ENCODE results near the gene RPUSD2.
"Not testable (repeated sequence)": the region's sequence is repeated elsewhere in the genome, so short reads cannot be mapped to it uniquely, and the experiment has no call there.

RPUSD2 gene

GRCh38 chr15:40565333-40566238, 3.5 kb upstream of the RPUSD2 start:
- no peak for DNase-seq (ENCODE audit: low read depth)

GRCh38 chr15:40567111-40567510, 2.0 kb upstream of the RPUSD2 start:
- Histone ChIP-seq H3K27me3 (replicated peaks; ENCODE audit: control insufficient read depth, insufficient read depth, low read length) (peaks cover 5% of the 10 kb centered on the region), H3K4me1 (ENCODE audit: control insufficient read depth, insufficient read depth, low read length) (peaks cover 32% of the 10 kb centered on the region), H3K9ac (ENCODE audit: low read length) (no peak overlapping the region), H3K9me3 (ENCODE audit: control insufficient read depth, low read length) (no peaks in the 10 kb centered on the region), H3K4me3 (ENCODE audit: low read length) (no peak overlapping the region), H3K36me3 (ENCODE audit: control insufficient read depth, insufficient read depth, low read length, severe bottlenecking) (peaks cover 5% of the 10 kb centered on the region)
- peak; percentile 15 for DNase-seq (ENCODE audit: low read depth)

More at GRCh38 chr15:40565333-40566238, 3.5 kb upstream of the RPUSD2 start:
- Histone ChIP-seq H3K9me3 (ENCODE audit: control insufficient read depth, low read length) (no peaks in the 10 kb centered on the region), H3K27me3 (replicated peaks; ENCODE audit: control insufficient read depth, insufficient read depth, low read length) (peaks cover 5% of the 10 kb centered on the region), H3K9ac (ENCODE audit: low read length) (peak overlapping the region; percentile 61), H3K4me1 (ENCODE audit: control insufficient read depth, insufficient read depth, low read length) (peaks cover 30% of the 10 kb centered on the region), H3K36me3 (ENCODE audit: control insufficient read depth, insufficient read depth, low read length, severe bottlenecking) (peaks cover 3% of the 10 kb centered on the region), H3K4me3 (ENCODE audit: low read length) (peak overlapping the region; percentile 95)

- Histone ChIP-seq H3K4me3 (ENCODE audit: low read length) (no peak overlapping the region), H3K9me3 (ENCODE audit: control insufficient read depth, low read length) (no peaks in the 10 kb centered on the region), H3K36me3 (ENCODE audit: control insufficient read depth, insufficient read depth, low read length, severe bottlenecking) (peaks cover 30% of the 10 kb centered on the region), H3K9ac (ENCODE audit: low read length) (no peak overlapping the region), H3K4me1 (ENCODE audit: control insufficient read depth, insufficient read depth, low read length) (peaks cover 7% of the 10 kb centered on the region), H3K27me3 (replicated peaks; ENCODE audit: control insufficient read depth, insufficient read depth, low read length) (no peaks in the 10 kb centered on the region)
- DNase-seq (ENCODE audit: low read depth) = no peak
Observed at GRCh38 chr15:40575113-40575512, 6.0 kb downstream of the RPUSD2 start.

DNA sequence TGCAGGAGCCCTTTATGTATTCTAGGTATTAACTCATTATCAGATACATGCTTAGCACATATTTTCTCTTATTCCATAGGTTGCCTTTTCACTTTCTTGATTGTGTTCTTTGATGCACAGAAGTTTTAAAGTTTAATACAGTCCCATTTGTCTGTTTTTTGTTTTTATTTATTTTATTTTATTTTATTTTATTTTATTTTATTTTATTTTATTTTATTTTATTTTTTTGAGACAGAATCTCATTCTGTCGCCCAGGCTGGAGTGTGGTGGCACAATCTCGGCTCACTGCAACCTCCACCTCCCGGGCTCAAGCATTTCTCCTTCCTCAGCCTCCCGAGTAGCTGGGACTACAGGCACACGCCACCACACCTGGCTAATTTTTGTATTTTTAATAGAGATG, 7.8 kb downstream of the RPUSD2 start:
- H3K4me1 ChIP-seq (ENCODE audit: control insufficient read depth, insufficient read depth, low read length); H3K4me3 ChIP-seq (ENCODE audit: low read length); H3K27me3 ChIP-seq (replicated peaks; ENCODE audit: control insufficient read depth, insufficient read depth, low read length); DNase-seq (ENCODE audit: low read depth); H3K9me3 ChIP-seq (ENCODE audit: control insufficient read depth, low read length); H3K9ac ChIP-seq (ENCODE audit: low read length): not testable (repeated sequence)
- peaks cover 25% of the 10 kb centered on the region for H3K36me3 ChIP-seq (ENCODE audit: control insufficient read depth, insufficient read depth, low read length, severe bottlenecking)

GRCh38 chr15:40578892-40579291, 9.8 kb downstream of the RPUSD2 start:
- Histone ChIP-seq H3K9ac (ENCODE audit: low read length) (no peak overlapping the region), H3K27me3 (replicated peaks; ENCODE audit: control insufficient read depth, insufficient read depth, low read length) (no peaks in the 10 kb centered on the region), H3K4me1 (ENCODE audit: control insufficient read depth, insufficient read depth, low read length) (no peaks in the 10 kb centered on the region), H3K36me3 (ENCODE audit: control insufficient read depth, insufficient read depth, low read length, severe bottlenecking) (peaks cover 16% of the 10 kb centered on the region), H3K4me3 (ENCODE audit: low read length) (no peak overlapping the region), H3K9me3 (ENCODE audit: control insufficient read depth, low read length) (no peaks in the 10 kb centered on the region)
- no peak for DNase-seq (ENCODE audit: low read depth)

GRCh38 chr15:40581796-40582195, 12.7 kb downstream of the RPUSD2 start:
- not testable (repeated sequence) for H3K27me3 ChIP-seq (replicated peaks; ENCODE audit: control insufficient read depth, insufficient read depth, low read length); H3K4me1 ChIP-seq (ENCODE audit: control insufficient read depth, insufficient read depth, low read length); H3K9ac ChIP-seq (ENCODE audit: low read length); H3K9me3 ChIP-seq (ENCODE audit: control insufficient read depth, low read length); DNase-seq (ENCODE audit: low read depth); H3K4me3 ChIP-seq (ENCODE audit: low read length); H3K36me3 ChIP-seq (ENCODE audit: control insufficient read depth, insufficient read depth, low read length, severe bottlenecking)

DNA sequence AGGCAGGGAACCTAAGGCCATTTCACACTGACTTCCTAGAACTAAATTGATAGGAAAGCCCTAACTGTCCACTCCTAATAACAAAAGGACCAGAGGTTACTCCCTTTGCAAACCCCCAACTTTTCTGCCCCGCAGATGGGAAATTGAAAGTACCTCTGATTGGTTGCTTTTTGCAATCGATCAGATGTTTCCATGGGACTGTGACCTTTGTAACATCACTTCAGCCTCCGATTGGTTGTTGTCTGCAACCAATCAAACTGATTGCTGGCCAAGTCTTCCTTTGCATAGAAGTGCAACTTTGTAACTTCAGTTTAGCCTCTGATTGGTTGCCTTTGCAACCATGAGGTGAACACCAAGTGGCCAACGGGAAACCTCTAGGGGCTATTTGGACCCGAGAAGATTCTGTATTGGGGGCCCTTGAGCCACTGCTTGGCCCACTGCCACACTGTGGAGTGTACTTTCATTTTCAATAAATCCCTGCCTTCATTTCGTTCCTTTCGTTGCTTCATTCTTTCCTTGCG, 13.7 kb downstream of the RPUSD2 start:
- Histone ChIP-seq H3K4me3 (ENCODE audit: low read length) (peak overlapping the region; percentile 79), H3K4me1 (ENCODE audit: control insufficient read depth, insufficient read depth, low read length) (no peaks in the 10 kb centered on the region), H3K36me3 (ENCODE audit: control insufficient read depth, insufficient read depth, low read length, severe bottlenecking) (no peaks in the 10 kb centered on the region), H3K9me3 (ENCODE audit: control insufficient read depth, low read length) (no peaks in the 10 kb centered on the region), H3K9ac (ENCODE audit: low read length) (peak overlapping the region; percentile 75), H3K27me3 (replicated peaks; ENCODE audit: control insufficient read depth, insufficient read depth, low read length) (no peaks in the 10 kb centered on the region)
- peak; percentile 82 for DNase-seq (ENCODE audit: low read depth)

- no peaks in the 10 kb centered on the region for H3K4me1 ChIP-seq (ENCODE audit: control insufficient read depth, insufficient read depth, low read length)
- H3K4me3 ChIP-seq (ENCODE audit: low read length) = no peak overlapping the region
- no peaks in the 10 kb centered on the region for H3K9me3 ChIP-seq (ENCODE audit: control insufficient read depth, low read length)
- no peak overlapping the region for H3K9ac ChIP-seq (ENCODE audit: low read length)
- H3K36me3 ChIP-seq (ENCODE audit: control insufficient read depth, insufficient read depth, low read length, severe bottlenecking) = no peaks in the 10 kb centered on the region
- DNase-seq (ENCODE audit: low read depth) = peak; percentile 45
- no peaks in the 10 kb centered on the region for H3K27me3 ChIP-seq (replicated peaks; ENCODE audit: control insufficient read depth, insufficient read depth, low read length)
Observed at GRCh38 chr15:40584191-40584590, 15.1 kb downstream of the RPUSD2 start.

DNA sequence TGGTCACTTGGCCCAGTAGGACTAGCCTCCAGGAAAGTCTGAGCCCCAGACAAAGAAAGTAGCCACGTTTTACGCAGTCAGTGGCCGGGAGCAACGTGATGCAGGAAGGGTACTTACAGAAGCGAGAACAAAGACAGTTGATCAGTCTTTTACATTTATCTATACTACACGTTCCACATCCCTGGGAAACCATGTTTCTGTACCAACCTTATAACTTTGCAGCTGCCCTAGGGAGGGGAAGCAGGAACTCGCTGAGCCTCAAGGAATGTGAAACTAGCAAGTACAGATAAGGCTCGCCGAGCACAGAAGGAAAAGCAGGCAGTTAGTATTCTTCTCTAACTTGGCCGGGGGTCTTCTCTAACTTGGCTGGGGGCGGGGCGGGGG, 21.6 kb downstream of the RPUSD2 start:
- no peaks in the 10 kb centered on the region for H3K36me3 ChIP-seq (ENCODE audit: control insufficient read depth, insufficient read depth, low read length, severe bottlenecking)
- H3K9me3 ChIP-seq (ENCODE audit: control insufficient read depth, low read length) = no peaks in the 10 kb centered on the region
- no peak for DNase-seq (ENCODE audit: low read depth)
- peak overlapping the region; percentile 78 for H3K4me3 ChIP-seq (ENCODE audit: low read length)
- H3K9ac ChIP-seq (ENCODE audit: low read length) = no peak overlapping the region
- H3K27me3 ChIP-seq (replicated peaks; ENCODE audit: control insufficient read depth, insufficient read depth, low read length) = no peaks in the 10 kb centered on the region
- peaks cover 8% of the 10 kb centered on the region for H3K4me1 ChIP-seq (ENCODE audit: control insufficient read depth, insufficient read depth, low read length)

GRCh38 chr15:40591389-40591788, 22.3 kb downstream of the RPUSD2 start:
- DNase-seq (ENCODE audit: low read depth) = no peak
- H3K36me3 ChIP-seq (ENCODE audit: control insufficient read depth, insufficient read depth, low read length, severe bottlenecking) = no peaks in the 10 kb centered on the region
- no peaks in the 10 kb centered on the region for H3K27me3 ChIP-seq (replicated peaks; ENCODE audit: control insufficient read depth, insufficient read depth, low read length)
- no peak overlapping the region for H3K4me3 ChIP-seq (ENCODE audit: low read length)
- no peak overlapping the region for H3K9ac ChIP-seq (ENCODE audit: low read length)
- peaks cover 8% of the 10 kb centered on the region for H3K4me1 ChIP-seq (ENCODE audit: control insufficient read depth, insufficient read depth, low read length)
- no peaks in the 10 kb centered on the region for H3K9me3 ChIP-seq (ENCODE audit: control insufficient read depth, low read length)

DNA sequence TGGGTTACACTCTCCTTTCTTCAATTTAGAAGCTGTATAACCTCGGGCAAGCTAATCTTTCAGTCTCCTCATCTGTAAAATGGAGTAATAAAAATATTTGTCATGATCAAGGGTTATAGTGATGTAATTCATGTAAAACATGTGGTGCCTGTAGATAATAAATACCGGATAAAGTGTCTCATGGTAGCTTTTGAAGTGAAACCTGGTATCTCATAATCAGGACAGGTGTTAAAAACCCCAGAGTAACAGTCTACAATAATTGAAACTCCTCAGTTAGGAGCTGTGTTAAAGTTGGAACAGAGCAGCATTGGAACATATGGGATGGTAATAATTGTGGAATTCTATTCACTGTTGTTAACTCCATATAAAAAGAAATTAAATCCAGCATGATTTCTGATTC, 24.1 kb downstream of the RPUSD2 start:
- no peaks in the 10 kb centered on the region for H3K36me3 ChIP-seq (ENCODE audit: control insufficient read depth, insufficient read depth, low read length, severe bottlenecking)
- H3K4me1 ChIP-seq (ENCODE audit: control insufficient read depth, insufficient read depth, low read length) = peaks cover 8% of the 10 kb centered on the region
- H3K9me3 ChIP-seq (ENCODE audit: control insufficient read depth, low read length) = no peaks in the 10 kb centered on the region
- H3K4me3 ChIP-seq (ENCODE audit: low read length) = no peak overlapping the region
- H3K27me3 ChIP-seq (replicated peaks; ENCODE audit: control insufficient read depth, insufficient read depth, low read length) = no peaks in the 10 kb centered on the region
- no peak overlapping the region for H3K9ac ChIP-seq (ENCODE audit: low read length)
- DNase-seq (ENCODE audit: low read depth) = no peak
